Neural cell (in vitro differentiated cells): Measurements from ENCODE around the gene ADAMTS16.

Experiments used
- EZH2 ChIP-seq: fragments of 200-600, 300-800 bp; shearing (Covaris generic), sonication (generic); IDR thresholded peaks from 2 replicates; pipeline ENCODE4 v1.6.1; 2014; ENCODE audit warnings: antibody characterized with exemption, low read length, borderline replicate concordance, mild to moderate bottlenecking; ENCODE audit not compliant: insufficient read depth, poor library complexity, severe bottlenecking
- POLR2AphosphoS5 ChIP-seq: IDR thresholded peaks from 2 replicates; pipeline ENCODE4 v1.6.1; 2012
- TF ChIP-seq, protein P1 (sequence below): fragments of 450-650 bp; IDR thresholded peaks from 2 replicates; pipeline ENCODE4 v1.5.1; 2014; ENCODE audit warnings: antibody characterized with exemption, mild to moderate bottlenecking, moderate library complexity; ENCODE audit not compliant: poor library complexity, severe bottlenecking
- TF ChIP-seq, protein P2 (sequence below): IDR thresholded peaks from 2 replicates; pipeline ENCODE4 v1.6.1; 2012; ENCODE audit warnings: borderline replicate concordance

DNA sequence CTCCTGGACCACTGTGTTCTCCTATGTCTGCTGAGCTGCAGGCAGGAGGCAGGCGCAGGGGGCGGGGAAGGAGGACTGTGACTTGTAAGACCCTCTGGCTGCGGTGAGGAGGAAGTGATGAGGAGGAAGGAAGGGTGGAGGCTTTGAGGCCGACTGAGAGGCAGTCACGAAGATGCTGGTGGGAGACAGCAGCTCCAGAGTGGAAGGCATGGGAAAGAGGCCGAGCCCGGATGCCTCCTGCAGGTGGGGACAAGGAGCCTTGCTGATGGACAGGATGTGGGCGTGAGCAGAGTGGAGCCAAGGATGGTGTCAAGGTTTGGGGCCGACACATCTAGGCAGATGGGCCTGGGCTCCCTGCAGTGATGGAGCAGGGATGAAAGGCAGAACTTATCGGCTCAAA, 208.0 kb downstream of the ADAMTS16 start:
- TF ChIP-seq POLR2AphosphoS5, result no peak
- TF ChIP-seq, protein P1, sequence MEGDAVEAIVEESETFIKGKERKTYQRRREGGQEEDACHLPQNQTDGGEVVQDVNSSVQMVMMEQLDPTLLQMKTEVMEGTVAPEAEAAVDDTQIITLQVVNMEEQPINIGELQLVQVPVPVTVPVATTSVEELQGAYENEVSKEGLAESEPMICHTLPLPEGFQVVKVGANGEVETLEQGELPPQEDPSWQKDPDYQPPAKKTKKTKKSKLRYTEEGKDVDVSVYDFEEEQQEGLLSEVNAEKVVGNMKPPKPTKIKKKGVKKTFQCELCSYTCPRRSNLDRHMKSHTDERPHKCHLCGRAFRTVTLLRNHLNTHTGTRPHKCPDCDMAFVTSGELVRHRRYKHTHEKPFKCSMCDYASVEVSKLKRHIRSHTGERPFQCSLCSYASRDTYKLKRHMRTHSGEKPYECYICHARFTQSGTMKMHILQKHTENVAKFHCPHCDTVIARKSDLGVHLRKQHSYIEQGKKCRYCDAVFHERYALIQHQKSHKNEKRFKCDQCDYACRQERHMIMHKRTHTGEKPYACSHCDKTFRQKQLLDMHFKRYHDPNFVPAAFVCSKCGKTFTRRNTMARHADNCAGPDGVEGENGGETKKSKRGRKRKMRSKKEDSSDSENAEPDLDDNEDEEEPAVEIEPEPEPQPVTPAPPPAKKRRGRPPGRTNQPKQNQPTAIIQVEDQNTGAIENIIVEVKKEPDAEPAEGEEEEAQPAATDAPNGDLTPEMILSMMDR, result no peak
- TF ChIP-seq EZH2, result no peak
- TF ChIP-seq, protein P2, sequence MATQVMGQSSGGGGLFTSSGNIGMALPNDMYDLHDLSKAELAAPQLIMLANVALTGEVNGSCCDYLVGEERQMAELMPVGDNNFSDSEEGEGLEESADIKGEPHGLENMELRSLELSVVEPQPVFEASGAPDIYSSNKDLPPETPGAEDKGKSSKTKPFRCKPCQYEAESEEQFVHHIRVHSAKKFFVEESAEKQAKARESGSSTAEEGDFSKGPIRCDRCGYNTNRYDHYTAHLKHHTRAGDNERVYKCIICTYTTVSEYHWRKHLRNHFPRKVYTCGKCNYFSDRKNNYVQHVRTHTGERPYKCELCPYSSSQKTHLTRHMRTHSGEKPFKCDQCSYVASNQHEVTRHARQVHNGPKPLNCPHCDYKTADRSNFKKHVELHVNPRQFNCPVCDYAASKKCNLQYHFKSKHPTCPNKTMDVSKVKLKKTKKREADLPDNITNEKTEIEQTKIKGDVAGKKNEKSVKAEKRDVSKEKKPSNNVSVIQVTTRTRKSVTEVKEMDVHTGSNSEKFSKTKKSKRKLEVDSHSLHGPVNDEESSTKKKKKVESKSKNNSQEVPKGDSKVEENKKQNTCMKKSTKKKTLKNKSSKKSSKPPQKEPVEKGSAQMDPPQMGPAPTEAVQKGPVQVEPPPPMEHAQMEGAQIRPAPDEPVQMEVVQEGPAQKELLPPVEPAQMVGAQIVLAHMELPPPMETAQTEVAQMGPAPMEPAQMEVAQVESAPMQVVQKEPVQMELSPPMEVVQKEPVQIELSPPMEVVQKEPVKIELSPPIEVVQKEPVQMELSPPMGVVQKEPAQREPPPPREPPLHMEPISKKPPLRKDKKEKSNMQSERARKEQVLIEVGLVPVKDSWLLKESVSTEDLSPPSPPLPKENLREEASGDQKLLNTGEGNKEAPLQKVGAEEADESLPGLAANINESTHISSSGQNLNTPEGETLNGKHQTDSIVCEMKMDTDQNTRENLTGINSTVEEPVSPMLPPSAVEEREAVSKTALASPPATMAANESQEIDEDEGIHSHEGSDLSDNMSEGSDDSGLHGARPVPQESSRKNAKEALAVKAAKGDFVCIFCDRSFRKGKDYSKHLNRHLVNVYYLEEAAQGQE, result no peak
